HL-60 (cell line): ENCODE results near the gene AP3D1.
"Not testable (repeated sequence)": the region's sequence is repeated elsewhere in the genome, so short reads cannot be mapped to it uniquely, and the experiment has no call there.

ENCODE experiments used
- DNase-seq, 2 experiments: peaks; one replicate each; pipeline ENCODE4 v3.0.0-alpha.2; 2010 to 2020; ENCODE audit warnings: low read depth in 1 of 2, low spot score in 1 of 2
- H3K27ac ChIP-seq: fragments of 250-450 bp; sonication (Bioruptor Pico); replicated peaks from 2 replicates; pipeline ENCODE4 v1.5.1; 2020; ENCODE audit warnings: mild to moderate bottlenecking, moderate library complexity
- H3K27me3 ChIP-seq: fragments of 250-450 bp; sonication (Bioruptor Pico); 2 replicates; pipeline ENCODE4 v1.5.1; 2021; ENCODE audit warnings: mild to moderate bottlenecking, moderate library complexity; ENCODE audit not compliant: insufficient read depth, poor library complexity, severe bottlenecking
- H3K4me3 ChIP-seq: replicated peaks from 2 replicates; pipeline ENCODE4 v1.5.1; 2011; ENCODE audit warnings: mild to moderate bottlenecking, control low read depth, low read length; ENCODE audit not compliant: insufficient read depth
- GABPA ChIP-seq: IDR thresholded peaks from 2 replicates; pipeline ENCODE4 v1.6.1; 2012; ENCODE audit warnings: low read depth
- POLR2AphosphoS5 ChIP-seq: IDR thresholded peaks from 2 replicates; pipeline ENCODE4 v1.6.1; 2012; ENCODE audit warnings: low read depth
- SPI1 ChIP-seq: IDR thresholded peaks from 2 replicates; pipeline ENCODE4 v1.6.1; 2012; ENCODE audit warnings: low read depth, mild to moderate bottlenecking, borderline replicate concordance
- TF ChIP-seq, protein P1 (sequence below): IDR thresholded peaks from one replicate; pipeline ENCODE4 v1.5.1; 2011; ENCODE audit warnings: low read length, control low read depth, inconsistent platforms; ENCODE audit not compliant: insufficient read depth
- TF ChIP-seq, protein P2 (sequence below): IDR thresholded peaks from 2 replicates; pipeline ENCODE4 v1.6.1; 2012; ENCODE audit warnings: low read depth; ENCODE audit not compliant: insufficient replicate concordance

AP3D1 gene

DNA sequence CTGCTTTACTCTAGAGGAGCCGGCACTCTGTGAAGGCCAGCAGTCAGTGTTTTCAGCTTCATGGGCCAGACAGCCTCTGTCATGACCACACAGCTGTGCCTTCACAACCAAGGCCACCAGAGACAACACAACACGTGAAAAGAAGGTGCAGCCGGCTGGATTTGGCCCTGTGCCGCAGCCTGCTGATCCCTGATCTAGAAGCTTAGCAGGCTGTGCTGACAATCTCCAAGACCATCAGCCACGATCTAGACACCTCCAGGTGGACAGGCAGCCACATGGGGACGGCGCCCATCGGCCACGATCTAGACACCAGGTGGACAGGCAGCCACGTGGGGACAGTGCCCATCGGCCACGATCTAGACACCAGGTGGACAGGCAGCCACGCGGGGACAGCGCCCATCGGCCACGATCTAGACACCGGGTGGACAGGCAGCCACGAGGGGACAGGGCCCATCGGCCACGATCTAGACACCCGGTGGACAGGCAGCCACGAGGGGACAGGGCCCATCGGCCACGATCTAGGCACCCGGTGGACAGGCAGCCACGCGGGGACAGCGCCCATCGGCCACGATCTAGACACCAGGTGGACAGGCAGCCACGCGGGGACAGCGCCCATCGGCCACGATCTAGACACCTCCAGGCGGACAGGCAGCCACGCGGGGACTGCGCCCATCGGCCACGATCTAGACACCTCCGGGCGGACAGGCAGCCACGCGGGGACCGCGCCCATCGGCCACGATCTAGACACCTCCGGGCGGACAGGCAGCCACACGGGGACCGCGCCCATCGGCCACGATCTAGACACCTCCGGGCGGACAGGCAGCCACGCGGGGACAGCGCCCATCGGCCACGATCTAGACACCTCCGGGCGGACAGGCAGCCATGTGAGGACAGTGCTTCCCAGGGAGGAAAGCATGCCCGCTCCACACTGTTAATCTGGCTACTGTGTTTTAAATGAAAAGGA, 20.1 kb downstream of the AP3D1 start:
- DNase-seq, H3K27ac ChIP-seq, H3K27me3 ChIP-seq, H3K4me3 ChIP-seq: not testable (repeated sequence)

GRCh38 chr19:2129892-2130770, 21.2 kb downstream of the AP3D1 start:
- H3K27ac ChIP-seq, result no peak overlapping the region
- H3K4me3 ChIP-seq, result no peak overlapping the region
- no peak for DNase-seq
- H3K27me3 ChIP-seq, result no peaks in the 10 kb centered on the region
- TF ChIP-seq SPI1 (no peak), POLR2AphosphoS5 (no peak), GABPA (no peak)
- TF ChIP-seq, protein P1, sequence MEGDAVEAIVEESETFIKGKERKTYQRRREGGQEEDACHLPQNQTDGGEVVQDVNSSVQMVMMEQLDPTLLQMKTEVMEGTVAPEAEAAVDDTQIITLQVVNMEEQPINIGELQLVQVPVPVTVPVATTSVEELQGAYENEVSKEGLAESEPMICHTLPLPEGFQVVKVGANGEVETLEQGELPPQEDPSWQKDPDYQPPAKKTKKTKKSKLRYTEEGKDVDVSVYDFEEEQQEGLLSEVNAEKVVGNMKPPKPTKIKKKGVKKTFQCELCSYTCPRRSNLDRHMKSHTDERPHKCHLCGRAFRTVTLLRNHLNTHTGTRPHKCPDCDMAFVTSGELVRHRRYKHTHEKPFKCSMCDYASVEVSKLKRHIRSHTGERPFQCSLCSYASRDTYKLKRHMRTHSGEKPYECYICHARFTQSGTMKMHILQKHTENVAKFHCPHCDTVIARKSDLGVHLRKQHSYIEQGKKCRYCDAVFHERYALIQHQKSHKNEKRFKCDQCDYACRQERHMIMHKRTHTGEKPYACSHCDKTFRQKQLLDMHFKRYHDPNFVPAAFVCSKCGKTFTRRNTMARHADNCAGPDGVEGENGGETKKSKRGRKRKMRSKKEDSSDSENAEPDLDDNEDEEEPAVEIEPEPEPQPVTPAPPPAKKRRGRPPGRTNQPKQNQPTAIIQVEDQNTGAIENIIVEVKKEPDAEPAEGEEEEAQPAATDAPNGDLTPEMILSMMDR, result no peak
- TF ChIP-seq, protein P2, sequence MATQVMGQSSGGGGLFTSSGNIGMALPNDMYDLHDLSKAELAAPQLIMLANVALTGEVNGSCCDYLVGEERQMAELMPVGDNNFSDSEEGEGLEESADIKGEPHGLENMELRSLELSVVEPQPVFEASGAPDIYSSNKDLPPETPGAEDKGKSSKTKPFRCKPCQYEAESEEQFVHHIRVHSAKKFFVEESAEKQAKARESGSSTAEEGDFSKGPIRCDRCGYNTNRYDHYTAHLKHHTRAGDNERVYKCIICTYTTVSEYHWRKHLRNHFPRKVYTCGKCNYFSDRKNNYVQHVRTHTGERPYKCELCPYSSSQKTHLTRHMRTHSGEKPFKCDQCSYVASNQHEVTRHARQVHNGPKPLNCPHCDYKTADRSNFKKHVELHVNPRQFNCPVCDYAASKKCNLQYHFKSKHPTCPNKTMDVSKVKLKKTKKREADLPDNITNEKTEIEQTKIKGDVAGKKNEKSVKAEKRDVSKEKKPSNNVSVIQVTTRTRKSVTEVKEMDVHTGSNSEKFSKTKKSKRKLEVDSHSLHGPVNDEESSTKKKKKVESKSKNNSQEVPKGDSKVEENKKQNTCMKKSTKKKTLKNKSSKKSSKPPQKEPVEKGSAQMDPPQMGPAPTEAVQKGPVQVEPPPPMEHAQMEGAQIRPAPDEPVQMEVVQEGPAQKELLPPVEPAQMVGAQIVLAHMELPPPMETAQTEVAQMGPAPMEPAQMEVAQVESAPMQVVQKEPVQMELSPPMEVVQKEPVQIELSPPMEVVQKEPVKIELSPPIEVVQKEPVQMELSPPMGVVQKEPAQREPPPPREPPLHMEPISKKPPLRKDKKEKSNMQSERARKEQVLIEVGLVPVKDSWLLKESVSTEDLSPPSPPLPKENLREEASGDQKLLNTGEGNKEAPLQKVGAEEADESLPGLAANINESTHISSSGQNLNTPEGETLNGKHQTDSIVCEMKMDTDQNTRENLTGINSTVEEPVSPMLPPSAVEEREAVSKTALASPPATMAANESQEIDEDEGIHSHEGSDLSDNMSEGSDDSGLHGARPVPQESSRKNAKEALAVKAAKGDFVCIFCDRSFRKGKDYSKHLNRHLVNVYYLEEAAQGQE, result no peak

GRCh38 chr19:2129486-2129885, 21.9 kb downstream of the AP3D1 start:
- Histone ChIP-seq H3K4me3 (no peak overlapping the region), H3K27ac (no peak overlapping the region), H3K27me3 (no peaks in the 10 kb centered on the region)
- TF ChIP-seq, protein P1, result no peak
- TF ChIP-seq POLR2AphosphoS5 (no peak), SPI1 (no peak), GABPA (no peak)
- TF ChIP-seq, protein P2, result no peak
- DNase-seq, result no peak

- TF ChIP-seq GABPA (no peak), SPI1 (no peak), POLR2AphosphoS5 (no peak)
- TF ChIP-seq, protein P1, result no peak
- TF ChIP-seq, protein P2, result no peak
- Histone ChIP-seq H3K4me3 (no peak overlapping the region), H3K27me3 (no peaks in the 10 kb centered on the region), H3K27ac (no peak overlapping the region)
- DNase-seq, result no peak
Measured at GRCh38 chr19:2129022-2129421, 22.3 kb downstream of the AP3D1 start.

DNA sequence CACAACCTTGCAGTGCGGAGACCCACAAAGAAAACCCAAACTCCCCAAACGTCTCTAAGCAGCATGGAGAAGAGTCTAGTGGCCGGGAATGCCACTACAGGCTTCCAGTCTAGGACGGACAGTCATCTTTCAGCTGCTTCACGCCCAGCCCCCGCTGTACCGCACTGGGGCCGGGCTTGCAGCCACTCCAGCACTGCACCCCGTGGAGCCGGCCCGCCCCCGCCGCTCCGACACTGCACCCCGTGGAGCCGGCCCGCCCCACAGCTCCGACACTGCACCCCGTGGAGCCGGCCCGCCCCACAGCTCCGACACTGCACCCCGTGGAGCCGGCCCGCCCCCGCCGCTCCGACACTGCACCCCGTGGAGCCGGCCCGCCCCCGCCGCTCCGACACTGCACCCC, 23.1 kb downstream of the AP3D1 start:
- not testable (repeated sequence) for H3K4me3 ChIP-seq, DNase-seq, H3K27ac ChIP-seq, H3K27me3 ChIP-seq
